Measurements from ENCODE around the gene PKD2L2.

The PKD2L2 gene

GRCh38 chr5:137888863-137889759 lies at the start of gene PKD2L2:
Gene PKD2L2, plus strand, starts transcription at chr5:137889457. Its CDS starts 35 bp downstream, at chr5:137889492.
- Histone ChIP-seq H3K4me3 (ENCODE audit: low read depth, low read length) (peak within 1 kb of the TSS; percentile 56), H3K9me3 (ENCODE audit: control insufficient read depth, insufficient read depth, low read depth, low read length) (no peaks in the 10 kb centered on the region), H3K27ac (ENCODE audit: extremely low read depth, low read depth, low read length) (peak within 1 kb of the TSS; percentile 59), H3K36me3 (ENCODE audit: control insufficient read depth in 2 of 2, insufficient read depth in 1 of 2, low read length in 2 of 2) (no peaks in the 10 kb centered on the region; a peak in 1 of 3 replicates), H3K4me1 (ENCODE audit: control insufficient read depth, insufficient read depth, low read length) (peaks cover 11% of the 10 kb centered on the region)
- POLR2A ChIA-PET = interaction anchor here (1.0 to 1.5 kb wide), 5 partner anchors 9 to 136 kb away, joined by 3 to 10 read pairs (median 5); no protein-coding TSS in a partner anchor
- CTCF ChIA-PET = interaction anchor here (0.8 to 2.6 kb wide), 5 partner anchors 23 to 180 kb away, joined by 3 to 8 read pairs (median 4); no protein-coding TSS in a partner anchor
- TF ChIP-seq PBX3 (CRISPR knock-in tag; IDR thresholded peaks at IDR 0.05) = peak; percentile 72; the same call in 1 of the 2 replicates
- TF ChIP-seq ZNF658 (tag by site-specific recombination; IDR thresholded peaks at IDR 0.05) = no peak
- no peak for TF ChIP-seq ZSCAN16 (tag by site-specific recombination; IDR thresholded peaks at IDR 0.05)
- peak; percentile 84; the same call in 1 of the 2 replicates for TF ChIP-seq TRIM28 (IDR thresholded peaks at IDR 0.05; ENCODE audit: borderline replicate concordance, low read length)
- TF ChIP-seq TSHZ1 (tag by site-specific recombination; IDR thresholded peaks at IDR 0.05; ENCODE audit: borderline replicate concordance) = no peak
- TF ChIP-seq ZNF146 (tag by site-specific recombination; IDR thresholded peaks at IDR 0.05) = 0 out of 2 replicates have a peak, but pooled peaks have one; percentile 5
- TF ChIP-seq BCL6B (tag by site-specific recombination; IDR thresholded peaks at IDR 0.05) = no peak
- no peak for TF ChIP-seq ZNF792 (tag by site-specific recombination; IDR thresholded peaks at IDR 0.05)
- TF ChIP-seq SP7 (tag by site-specific recombination; IDR thresholded peaks at IDR 0.05) = peak; percentile 66; the same call in 1 of the 2 replicates
- TF ChIP-seq ZBTB49 (tag by site-specific recombination; IDR thresholded peaks at IDR 0.05; ENCODE audit: low read depth) = no peak
- TF ChIP-seq ZBTB26 (tag by site-specific recombination; optimal IDR thresholded peaks at IDR 0.05) = peak; percentile 95
- no peak for TF ChIP-seq ZNF654 (tag by site-specific recombination; IDR thresholded peaks at IDR 0.05; ENCODE audit: low read depth)
- TF ChIP-seq ZNF248 (tag by site-specific recombination; IDR thresholded peaks at IDR 0.05) = no peak
- no peak for TF ChIP-seq ZNF777 (tag by site-specific recombination; IDR thresholded peaks at IDR 0.05; ENCODE audit: borderline replicate concordance)
- peak; percentile 19 for TF ChIP-seq ZNF2 (tag by site-specific recombination; IDR thresholded peaks at IDR 0.05)
- no peak for TF ChIP-seq SCRT1 (tag by site-specific recombination; IDR thresholded peaks at IDR 0.05; ENCODE audit: borderline replicate concordance)
- TF ChIP-seq ZNF707 (tag by site-specific recombination; IDR thresholded peaks at IDR 0.05) = no peak
- TF ChIP-seq ZEB2 (tag by site-specific recombination; IDR thresholded peaks at IDR 0.05) = peak; percentile 83
- no peak for TF ChIP-seq ZNF350 (tag by site-specific recombination; IDR thresholded peaks at IDR 0.05)
- TF ChIP-seq ZNF768 (tag by site-specific recombination; IDR thresholded peaks at IDR 0.05) = no peak
- no peak for TF ChIP-seq ZNF292 (tag by site-specific recombination; IDR thresholded peaks at IDR 0.05; ENCODE audit: borderline replicate concordance, low read depth)
- peak; percentile 82 for TF ChIP-seq YY1 (tag by site-specific recombination; IDR thresholded peaks at IDR 0.05)
- no peak for TF ChIP-seq SP3 (tag by site-specific recombination; IDR thresholded peaks at IDR 0.05)
- TF ChIP-seq KLF16 (tag by site-specific recombination; IDR thresholded peaks at IDR 0.05) = 0 out of 2 replicates have a peak, but pooled peaks have one; percentile 34
- peak; percentile 98 for TF ChIP-seq ZNF341 (tag by site-specific recombination; IDR thresholded peaks at IDR 0.05; ENCODE audit: low read depth)
- TF ChIP-seq ZNF558 (tag by site-specific recombination; IDR thresholded peaks at IDR 0.05) = no peak
- TF ChIP-seq ZNF174 (tag by site-specific recombination; IDR thresholded peaks at IDR 0.05) = no peak; the same call in 1 of the 2 replicates
- TF ChIP-seq ZFP41 (tag by site-specific recombination; IDR thresholded peaks at IDR 0.05; ENCODE audit: borderline replicate concordance) = no peak
